ENCODE measurements around the gene ERMARD. TPM values are rescaled to one million over a fixed set of nuclear protein-coding genes. Genes with fewer than 3 reads are reported as not detected.

Gene ERMARD
- total RNA-seq, 1 donor, result 10.9 TPM

DNA sequence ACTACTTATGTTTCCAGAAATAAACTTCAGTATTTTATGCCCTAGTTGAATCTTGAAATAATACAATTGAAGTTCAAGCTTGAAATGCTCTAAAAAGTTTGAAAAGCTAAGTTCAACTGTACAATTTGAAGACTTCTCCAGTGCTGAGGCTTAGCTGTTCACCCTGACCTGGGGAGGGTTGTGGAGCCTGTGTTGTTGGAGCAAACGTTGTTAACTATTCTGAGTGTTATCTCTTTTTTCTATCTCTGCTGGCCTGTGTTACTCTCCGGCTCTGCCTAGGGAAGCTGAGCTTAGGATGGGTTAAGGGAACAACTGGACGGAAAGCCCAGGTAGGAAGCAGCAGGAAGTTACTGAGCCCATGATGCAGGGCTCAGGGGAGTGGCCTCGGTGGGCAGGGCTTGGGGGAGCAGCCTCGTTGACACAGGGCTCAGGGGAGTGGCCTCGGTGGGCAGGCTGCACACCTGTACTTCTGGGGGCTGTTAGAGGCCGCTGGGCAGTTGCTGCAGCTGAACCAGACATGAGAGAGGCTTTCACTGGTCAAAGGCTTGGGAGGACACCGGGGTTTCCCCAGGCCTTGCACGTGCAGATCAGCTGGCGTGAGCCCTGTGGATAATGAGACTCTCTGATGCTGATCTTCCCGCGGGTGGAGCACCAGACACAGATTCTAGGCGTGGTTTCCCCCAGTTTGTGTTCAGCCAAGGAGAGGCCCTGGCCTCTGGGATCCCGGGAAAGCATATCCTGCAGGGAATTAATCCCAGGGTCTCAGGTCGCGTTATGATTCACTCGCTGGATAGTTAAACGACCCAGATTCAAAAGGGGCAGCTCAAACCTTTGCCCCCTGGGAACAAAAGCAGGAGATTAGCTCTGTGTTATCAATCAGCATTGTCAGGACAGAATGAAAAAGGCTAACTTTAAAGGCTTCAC lies 58.9 kb downstream of the ERMARD start:
- Histone ChIP-seq H3K4me1 (ENCODE audit: insufficient read depth, low read length) (peaks cover 5% of the 10 kb centered on the region), H3K9me3 (ENCODE audit: low read depth, low read length) (no peaks in the 10 kb centered on the region), H3K27me3 (ENCODE audit: insufficient read depth, low read length) (no peaks in the 10 kb centered on the region), H3K4me3 (ENCODE audit: low read length) (no peak overlapping the region)

DNA sequence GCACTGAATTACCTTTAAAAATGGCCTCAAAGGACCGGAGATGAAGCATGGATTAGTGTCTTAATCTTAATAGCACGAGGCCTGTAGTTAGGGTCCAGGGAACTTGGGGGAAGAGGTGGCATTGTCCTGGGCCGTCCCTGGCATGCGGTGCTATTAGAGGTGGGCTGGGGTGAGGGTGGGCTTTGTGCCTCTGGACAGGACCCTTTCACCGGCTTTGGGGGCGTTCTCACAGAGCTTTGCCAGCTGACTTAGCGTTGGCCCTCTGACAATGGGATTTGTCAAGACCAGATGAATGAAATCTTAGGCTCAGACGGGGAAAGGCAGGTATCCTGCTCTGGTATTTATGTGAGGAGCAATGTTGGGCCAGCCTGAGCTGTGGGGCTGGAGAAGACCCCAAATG lies 59.6 kb downstream of the ERMARD start:
- no peaks in the 10 kb centered on the region for H3K27me3 ChIP-seq (ENCODE audit: insufficient read depth, low read length)
- peaks cover 3% of the 10 kb centered on the region for H3K9me3 ChIP-seq (ENCODE audit: low read depth, low read length)
- H3K4me3 ChIP-seq (ENCODE audit: low read length), result no peak overlapping the region

DNA sequence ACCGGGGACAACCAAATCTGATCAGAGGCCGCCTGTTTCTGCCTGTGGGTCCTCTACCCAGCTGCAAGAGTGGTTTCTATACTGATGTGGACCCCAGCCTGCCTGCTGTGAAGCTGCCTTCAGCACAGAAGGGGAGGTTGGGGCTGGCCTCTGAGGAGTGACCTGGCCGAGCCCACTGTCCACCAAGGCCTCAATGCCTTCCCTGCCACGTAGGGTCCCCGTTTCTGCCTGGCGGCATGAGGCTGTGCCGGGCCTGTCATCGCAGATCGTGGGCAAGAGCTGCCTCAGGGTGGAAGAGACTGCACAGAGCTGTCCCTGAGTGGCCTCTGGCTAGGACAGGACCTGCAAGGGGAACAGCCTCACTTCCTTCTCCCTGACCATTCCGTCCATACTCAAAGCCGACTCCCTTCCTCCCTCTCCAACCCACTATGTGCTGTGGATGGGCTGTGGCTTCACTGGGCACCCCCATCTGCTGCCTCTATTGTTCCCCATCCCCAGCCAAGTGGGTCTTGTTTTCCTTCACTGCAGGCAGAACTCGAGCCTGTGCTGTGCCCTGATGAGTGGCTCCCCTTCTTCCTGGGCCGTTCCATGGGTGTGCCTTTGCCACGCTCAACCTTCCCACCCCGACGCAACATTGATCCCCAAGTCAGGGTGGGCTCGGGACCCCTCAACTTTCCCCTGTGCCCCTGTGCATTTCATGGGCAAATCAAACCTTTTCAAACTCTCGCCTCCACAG lies 60.3 kb downstream of the ERMARD start:
- H3K4me1 ChIP-seq (ENCODE audit: insufficient read depth, low read length), result no peaks in the 10 kb centered on the region
- peaks cover 6% of the 10 kb centered on the region for H3K9me3 ChIP-seq (ENCODE audit: low read depth, low read length)
- H3K27me3 ChIP-seq (ENCODE audit: insufficient read depth, low read length), result no peaks in the 10 kb centered on the region
- no peak overlapping the region for H3K4me3 ChIP-seq (ENCODE audit: low read length)

More for the DNA sequence above, 59.6 kb downstream of the ERMARD start:
- peaks cover 2% of the 10 kb centered on the region for H3K4me1 ChIP-seq (ENCODE audit: insufficient read depth, low read length)

DNA sequence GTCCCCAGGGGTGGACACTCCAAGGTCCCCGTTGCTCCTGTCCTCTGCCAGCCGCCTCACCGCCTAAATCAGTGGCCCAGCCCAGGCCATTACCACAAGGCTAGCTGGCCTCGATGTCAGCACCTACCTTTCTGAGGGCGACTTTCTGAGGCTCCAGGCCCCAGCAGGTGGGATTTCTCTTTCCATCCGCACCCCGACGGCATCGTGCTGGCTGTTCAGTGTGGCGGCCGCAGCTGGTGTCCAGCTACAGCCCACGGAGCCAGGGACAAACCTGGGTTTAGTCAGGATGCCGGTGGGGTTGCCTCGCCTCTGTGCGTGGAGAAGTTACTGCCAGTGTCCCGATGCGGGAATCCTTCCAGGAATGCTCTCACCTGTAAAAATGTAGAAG lies 60.8 kb downstream of the ERMARD start:
- no peak overlapping the region for H3K4me3 ChIP-seq (ENCODE audit: low read length)
- peaks cover 2% of the 10 kb centered on the region for H3K27me3 ChIP-seq (ENCODE audit: insufficient read depth, low read length)
- no peaks in the 10 kb centered on the region for H3K4me1 ChIP-seq (ENCODE audit: insufficient read depth, low read length)
- H3K9me3 ChIP-seq (ENCODE audit: low read depth, low read length), result peaks cover 6% of the 10 kb centered on the region

DNA sequence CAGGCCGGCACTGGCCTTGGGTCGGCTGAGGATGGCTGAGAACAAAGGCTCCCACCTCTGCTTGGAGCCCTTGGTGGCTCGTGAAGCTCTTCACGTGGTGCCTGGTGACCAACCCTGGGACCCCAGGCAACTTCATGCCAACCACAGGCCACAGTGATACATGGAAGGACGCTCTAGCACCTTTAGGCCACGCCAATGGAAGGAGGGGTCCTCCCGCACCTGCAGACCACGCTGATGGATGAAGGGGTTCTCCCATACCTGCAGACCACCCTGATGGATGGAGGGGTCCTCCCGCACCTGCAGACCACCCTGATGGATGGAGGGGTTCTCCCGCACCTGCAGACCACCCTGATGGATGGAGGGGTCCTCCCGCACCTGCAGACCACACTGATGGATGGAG lies 62.5 kb downstream of the ERMARD start:
- H3K4me3 ChIP-seq (ENCODE audit: low read length), result no peak overlapping the region
- no peaks in the 10 kb centered on the region for H3K4me1 ChIP-seq (ENCODE audit: insufficient read depth, low read length)

DNA sequence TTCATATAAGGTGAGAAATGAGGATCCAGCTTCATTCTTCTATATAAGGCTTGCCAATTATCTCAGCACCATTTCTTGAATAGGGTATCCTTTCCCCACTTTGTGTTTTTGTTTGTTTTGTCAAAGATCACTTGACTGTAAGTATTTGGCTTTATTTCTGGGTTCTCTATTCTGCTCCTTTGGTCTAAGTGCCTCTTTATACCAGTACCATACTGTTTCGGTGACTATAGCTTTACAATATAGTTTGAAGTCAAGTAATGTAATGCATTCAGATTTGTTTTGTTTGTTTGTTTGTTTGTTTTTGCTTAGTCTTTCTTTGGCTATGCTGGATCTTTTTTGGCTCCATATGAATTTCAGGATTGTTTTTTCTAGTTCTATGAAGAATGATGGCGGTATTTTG lies 64.6 kb downstream of the ERMARD start:
- no peaks in the 10 kb centered on the region for H3K4me1 ChIP-seq (ENCODE audit: insufficient read depth, low read length)
- H3K27me3 ChIP-seq (ENCODE audit: insufficient read depth, low read length), result peaks cover 16% of the 10 kb centered on the region
- H3K4me3 ChIP-seq (ENCODE audit: low read length), result no peak overlapping the region
- H3K9me3 ChIP-seq (ENCODE audit: low read depth, low read length), result peaks cover 6% of the 10 kb centered on the region

More for the DNA sequence above, 62.5 kb downstream of the ERMARD start:
- Histone ChIP-seq H3K27me3 (ENCODE audit: insufficient read depth, low read length) (peaks cover 2% of the 10 kb centered on the region), H3K9me3 (ENCODE audit: low read depth, low read length) (peaks cover 6% of the 10 kb centered on the region)

DNA sequence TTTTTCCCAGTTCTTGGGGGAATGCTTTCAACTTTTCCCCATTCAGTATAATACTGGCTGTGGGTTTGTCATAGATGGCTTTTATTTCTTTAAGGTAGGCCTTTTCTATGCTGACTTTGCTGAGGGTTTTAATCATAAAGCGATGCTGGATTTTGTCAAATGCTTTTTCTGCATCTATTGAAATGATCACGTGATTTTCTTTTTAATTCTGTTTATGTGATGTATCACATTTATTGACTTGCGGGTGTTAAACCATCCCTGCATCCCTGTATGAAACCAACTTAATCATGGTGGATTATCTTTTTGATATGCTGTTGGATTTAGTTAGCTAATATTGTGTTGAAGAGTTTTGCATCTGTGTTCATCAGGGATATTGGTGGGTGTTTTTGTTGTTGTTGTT lies 65.6 kb downstream of the ERMARD start:
- Histone ChIP-seq H3K27me3 (ENCODE audit: insufficient read depth, low read length) (peaks cover 16% of the 10 kb centered on the region), H3K9me3 (ENCODE audit: low read depth, low read length) (peaks cover 6% of the 10 kb centered on the region), H3K4me3 (ENCODE audit: low read length) (no peak overlapping the region), H3K4me1 (ENCODE audit: insufficient read depth, low read length) (no peaks in the 10 kb centered on the region)

DNA sequence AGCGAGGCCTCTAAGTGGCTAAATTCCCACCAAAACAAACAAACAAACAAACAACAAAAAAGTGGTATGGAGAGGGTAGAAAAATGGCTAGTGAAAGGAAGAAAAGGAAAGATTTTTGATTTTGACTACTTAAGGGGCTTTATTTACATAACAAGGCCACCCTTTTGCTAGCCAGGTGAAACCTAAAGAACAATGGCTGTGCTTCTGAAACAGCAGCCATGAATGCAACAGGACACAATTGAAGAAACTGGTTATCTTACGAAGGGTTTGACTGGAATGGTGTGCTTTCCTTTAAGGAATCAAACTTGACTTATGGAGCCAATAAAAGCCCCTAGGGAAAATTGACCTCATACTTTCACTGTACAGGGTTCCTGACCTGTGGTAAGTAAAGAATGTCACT lies 68.9 kb downstream of the ERMARD start:
- H3K9me3 ChIP-seq (ENCODE audit: low read depth, low read length), result peaks cover 6% of the 10 kb centered on the region
- H3K4me1 ChIP-seq (ENCODE audit: insufficient read depth, low read length), result no peaks in the 10 kb centered on the region
- H3K27me3 ChIP-seq (ENCODE audit: insufficient read depth, low read length), result peaks cover 19% of the 10 kb centered on the region
- no peak overlapping the region for H3K4me3 ChIP-seq (ENCODE audit: low read length)

DNA sequence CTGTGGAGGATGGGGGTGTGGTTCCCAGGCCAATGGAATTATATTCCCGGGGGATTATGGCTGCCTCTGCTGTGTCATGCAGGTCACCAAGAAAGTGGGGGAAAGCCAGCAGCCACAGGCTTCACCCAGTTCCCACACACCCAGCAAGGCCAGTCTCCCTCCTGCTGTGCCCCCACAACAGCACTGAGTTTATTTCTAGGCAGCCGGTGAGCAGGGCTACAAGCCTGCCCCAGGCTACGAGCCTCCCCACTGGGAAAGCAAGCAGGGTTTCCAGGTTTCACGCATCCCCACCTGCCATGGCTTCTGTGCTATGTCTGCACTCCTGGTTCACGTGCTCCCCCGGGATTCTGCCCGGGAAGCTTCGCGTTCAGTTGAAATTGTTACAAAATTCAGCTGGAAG lies 72.6 kb downstream of the ERMARD start:
- no peaks in the 10 kb centered on the region for H3K4me1 ChIP-seq (ENCODE audit: insufficient read depth, low read length)
- no peaks in the 10 kb centered on the region for H3K9me3 ChIP-seq (ENCODE audit: low read depth, low read length)
- H3K4me3 ChIP-seq (ENCODE audit: low read length), result no peak overlapping the region
- peaks cover 17% of the 10 kb centered on the region for H3K27me3 ChIP-seq (ENCODE audit: insufficient read depth, low read length)

DNA sequence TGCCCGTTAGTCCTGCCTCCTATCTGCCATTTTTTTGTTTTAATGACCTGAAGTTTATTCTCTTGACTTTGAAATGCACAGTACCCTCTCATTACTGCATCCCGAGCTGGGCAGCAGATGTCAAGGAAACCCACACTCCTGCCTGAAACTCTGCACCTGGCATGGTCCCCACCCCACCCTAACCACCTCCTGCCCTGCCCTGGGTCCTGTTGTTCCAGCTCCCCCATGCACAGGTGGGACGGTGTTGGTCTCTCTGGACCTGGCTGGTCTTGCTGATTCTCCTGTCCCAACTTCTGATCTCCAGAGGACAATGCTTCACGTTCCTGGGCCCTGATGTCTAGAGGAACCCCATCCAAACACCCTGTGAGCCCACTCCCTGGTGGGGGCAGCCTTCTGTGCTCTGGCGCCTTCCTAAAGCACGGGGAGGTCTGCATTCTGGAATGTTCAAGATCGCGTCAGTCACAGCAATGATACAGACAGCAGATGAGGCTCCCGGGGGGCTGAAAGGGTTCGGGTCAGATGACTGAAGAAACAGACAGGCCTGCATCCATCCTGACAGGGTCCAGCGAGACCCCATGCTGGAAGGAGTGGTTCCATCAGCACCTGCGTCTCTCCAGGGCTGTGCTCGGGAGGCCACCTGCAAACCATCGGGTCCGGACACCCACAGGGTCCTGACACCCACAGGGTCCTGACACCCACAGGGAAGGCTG lies 73.6 kb downstream of the ERMARD start:
- Histone ChIP-seq H3K4me1 (ENCODE audit: insufficient read depth, low read length) (no peaks in the 10 kb centered on the region), H3K27me3 (ENCODE audit: insufficient read depth, low read length) (peaks cover 9% of the 10 kb centered on the region), H3K4me3 (ENCODE audit: low read length) (no peak overlapping the region), H3K9me3 (ENCODE audit: low read depth, low read length) (no peaks in the 10 kb centered on the region)

DNA sequence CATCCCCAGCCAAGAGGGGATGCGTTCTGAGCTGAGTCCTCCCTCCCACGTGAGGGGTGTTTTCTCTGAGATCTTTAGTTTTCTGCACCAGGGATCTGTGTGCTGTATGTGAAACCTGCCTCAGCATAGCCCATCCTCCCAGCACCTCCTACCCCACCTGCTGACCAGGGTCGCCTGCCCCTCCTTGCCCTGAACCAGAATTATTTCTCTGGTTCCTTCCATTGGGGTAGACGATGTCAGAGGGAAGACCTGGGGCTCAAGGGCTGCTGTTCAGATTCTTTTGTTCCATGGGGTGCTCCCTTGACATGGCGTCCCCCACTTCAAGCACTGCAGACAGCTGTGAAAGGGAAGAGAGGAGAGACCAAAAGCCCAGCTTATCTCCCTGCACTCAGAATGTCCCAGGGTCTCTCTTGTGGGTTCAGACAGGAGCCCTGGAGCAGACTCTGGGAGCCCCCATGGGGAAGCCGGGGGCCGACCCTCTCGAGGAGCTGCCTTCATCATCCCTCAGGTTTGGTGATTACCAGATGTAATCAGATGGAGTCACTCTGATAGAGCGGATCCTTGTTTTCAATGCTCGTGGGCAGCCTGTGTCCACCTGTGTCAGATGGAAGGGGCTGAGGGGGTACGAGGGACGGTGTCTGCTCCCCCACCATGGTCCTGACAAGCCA lies 74.3 kb downstream of the ERMARD start:
- peaks cover 3% of the 10 kb centered on the region for H3K27me3 ChIP-seq (ENCODE audit: insufficient read depth, low read length)
- H3K4me1 ChIP-seq (ENCODE audit: insufficient read depth, low read length), result no peaks in the 10 kb centered on the region
- H3K9me3 ChIP-seq (ENCODE audit: low read depth, low read length), result no peaks in the 10 kb centered on the region
- no peak overlapping the region for H3K4me3 ChIP-seq (ENCODE audit: low read length)

DNA sequence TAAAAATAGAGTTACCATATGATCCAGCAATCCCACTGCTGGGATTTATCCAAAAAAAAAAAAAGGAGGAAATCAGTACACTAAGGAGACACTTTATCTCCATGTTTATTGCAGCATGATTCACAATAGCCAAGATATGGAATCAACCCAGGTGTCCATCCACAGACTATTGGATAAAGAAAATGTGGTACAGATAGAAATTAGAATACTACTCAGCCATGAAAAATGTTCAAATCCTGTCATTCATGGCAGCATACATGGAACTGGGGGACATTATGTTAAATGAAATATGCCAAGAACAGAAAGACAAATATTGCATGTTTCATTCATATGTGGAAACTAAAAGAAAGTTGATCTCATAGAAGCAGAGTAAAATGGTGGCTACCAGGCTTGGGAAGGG lies 75.3 kb downstream of the ERMARD start:
- no peak overlapping the region for H3K4me3 ChIP-seq (ENCODE audit: low read length)
- no peaks in the 10 kb centered on the region for H3K4me1 ChIP-seq (ENCODE audit: insufficient read depth, low read length)
- peaks cover 3% of the 10 kb centered on the region for H3K27me3 ChIP-seq (ENCODE audit: insufficient read depth, low read length)
- no peaks in the 10 kb centered on the region for H3K9me3 ChIP-seq (ENCODE audit: low read depth, low read length)

DNA sequence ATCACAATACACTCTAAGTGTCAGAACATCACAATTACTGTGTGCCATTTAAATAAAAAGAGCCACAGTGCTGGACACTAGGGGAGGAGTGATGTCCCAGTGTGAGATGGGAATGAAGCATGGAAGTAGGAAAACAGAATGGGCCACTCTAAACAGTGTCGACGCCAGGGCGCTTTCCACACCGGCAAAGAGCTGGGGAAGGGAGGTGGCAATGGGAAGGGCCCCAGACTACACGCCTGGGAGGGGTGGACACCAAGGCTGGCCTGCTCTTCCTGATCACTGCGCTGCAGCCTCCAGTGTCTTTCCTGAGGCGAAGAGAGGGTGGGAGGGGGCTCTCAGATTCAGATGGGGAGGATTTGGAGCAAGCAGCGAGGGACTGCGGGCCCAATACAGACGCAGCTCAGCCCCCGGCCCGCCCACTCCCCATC lies 75.9 kb downstream of the ERMARD start:
- H3K27me3 ChIP-seq (ENCODE audit: insufficient read depth, low read length), result peaks cover 6% of the 10 kb centered on the region
- H3K9me3 ChIP-seq (ENCODE audit: low read depth, low read length), result no peaks in the 10 kb centered on the region
- H3K4me1 ChIP-seq (ENCODE audit: insufficient read depth, low read length), result no peaks in the 10 kb centered on the region
- H3K4me3 ChIP-seq (ENCODE audit: low read length), result no peak overlapping the region

DNA sequence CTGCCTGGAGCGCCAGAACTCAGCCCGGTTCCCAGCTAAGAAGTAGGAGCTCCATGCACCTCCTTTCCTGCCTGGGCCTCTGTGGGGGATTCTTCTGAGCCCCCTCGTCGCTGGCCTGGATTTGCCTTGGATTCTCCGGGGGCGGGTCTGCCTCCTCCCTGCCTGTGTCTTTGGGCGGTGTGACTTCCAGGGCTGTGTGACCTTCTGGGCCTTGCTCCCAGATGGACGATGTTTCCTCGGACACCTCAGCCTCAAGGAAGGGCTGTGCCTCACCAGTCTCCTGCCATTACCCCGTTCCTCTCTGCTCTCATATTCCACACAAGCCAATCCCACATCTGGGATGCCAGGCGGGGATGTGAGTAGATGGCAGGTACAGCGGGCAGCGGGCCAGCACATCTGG lies 76.8 kb downstream of the ERMARD start:
- Histone ChIP-seq H3K27me3 (ENCODE audit: insufficient read depth, low read length) (peaks cover 5% of the 10 kb centered on the region), H3K4me1 (ENCODE audit: insufficient read depth, low read length) (no peaks in the 10 kb centered on the region), H3K9me3 (ENCODE audit: low read depth, low read length) (no peaks in the 10 kb centered on the region), H3K4me3 (ENCODE audit: low read length) (no peak overlapping the region)

Measured in mononuclear cell (primary cell).